Stimulated activated CD8-positive, alpha-beta memory T cell treated with anti-CD3 and anti-CD28 coated beads, Interleukin-15, amount 100 ng/mL, for 1 hour (primary cell): ENCODE results near the gene MAP3K5.
"Not testable (repeated sequence)": the region's sequence is repeated elsewhere in the genome, so short reads cannot be mapped to it uniquely, and the experiment has no call there.

Experiments
- DNase-seq: peaks from one replicate; pipeline ENCODE4 v3.0.0-alpha.2; 2020; ENCODE audit warnings: low read depth

The MAP3K5 gene

DNA sequence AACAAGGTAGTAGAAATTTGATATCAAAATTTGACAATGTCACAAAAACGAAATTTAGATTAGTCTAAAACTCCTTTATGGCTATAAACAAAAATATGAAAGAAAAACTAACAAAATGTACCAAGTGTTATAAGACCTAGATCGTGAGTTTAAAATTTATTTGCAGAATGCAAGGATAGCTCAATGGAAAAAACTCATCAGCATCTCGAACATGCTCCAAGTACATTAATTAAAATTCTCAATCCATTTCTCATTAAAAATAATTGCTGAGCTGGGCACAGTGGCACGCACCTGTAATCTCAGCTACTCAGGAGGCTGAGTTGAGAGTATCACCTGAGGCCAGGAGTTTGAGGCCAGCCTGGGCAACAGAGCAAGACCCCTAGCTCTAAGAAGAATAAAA is 70.8 kb downstream of the MAP3K5 start:
- DNase-seq, result no peak

DNA sequence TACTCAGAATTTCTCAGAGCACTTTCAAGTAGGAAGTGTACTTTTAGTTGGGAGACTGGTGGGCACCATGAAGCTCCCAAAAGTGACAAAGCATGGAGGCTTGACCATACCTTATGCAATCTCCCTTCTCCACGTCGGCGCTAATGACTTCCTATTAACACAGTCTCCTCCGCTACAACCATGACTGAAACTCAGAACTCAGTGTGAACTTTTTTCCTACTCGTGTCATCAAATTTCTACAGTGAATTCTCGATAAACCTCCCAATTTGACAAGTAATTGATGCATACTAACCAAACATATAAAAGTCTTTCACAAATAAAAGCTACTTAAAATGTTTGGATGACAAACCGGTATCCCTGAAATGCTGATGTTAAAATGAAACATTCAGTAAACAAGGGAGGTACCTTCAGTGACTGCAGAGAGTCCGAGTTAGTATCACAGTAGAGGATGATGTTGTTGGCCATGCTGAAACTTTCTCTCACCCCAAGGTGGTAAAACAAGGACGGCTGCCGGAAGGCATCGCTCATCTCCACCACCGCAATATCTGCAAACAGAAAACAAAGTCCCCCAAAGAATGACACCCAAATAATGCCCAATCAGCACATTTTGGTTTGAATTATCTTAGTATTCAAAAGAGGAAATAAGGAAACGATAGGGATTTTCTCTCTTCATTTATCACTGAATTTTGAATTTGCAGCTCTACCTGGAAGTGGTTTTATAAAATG is 72.1 kb downstream of the MAP3K5 start:
- no peak for DNase-seq

DNA sequence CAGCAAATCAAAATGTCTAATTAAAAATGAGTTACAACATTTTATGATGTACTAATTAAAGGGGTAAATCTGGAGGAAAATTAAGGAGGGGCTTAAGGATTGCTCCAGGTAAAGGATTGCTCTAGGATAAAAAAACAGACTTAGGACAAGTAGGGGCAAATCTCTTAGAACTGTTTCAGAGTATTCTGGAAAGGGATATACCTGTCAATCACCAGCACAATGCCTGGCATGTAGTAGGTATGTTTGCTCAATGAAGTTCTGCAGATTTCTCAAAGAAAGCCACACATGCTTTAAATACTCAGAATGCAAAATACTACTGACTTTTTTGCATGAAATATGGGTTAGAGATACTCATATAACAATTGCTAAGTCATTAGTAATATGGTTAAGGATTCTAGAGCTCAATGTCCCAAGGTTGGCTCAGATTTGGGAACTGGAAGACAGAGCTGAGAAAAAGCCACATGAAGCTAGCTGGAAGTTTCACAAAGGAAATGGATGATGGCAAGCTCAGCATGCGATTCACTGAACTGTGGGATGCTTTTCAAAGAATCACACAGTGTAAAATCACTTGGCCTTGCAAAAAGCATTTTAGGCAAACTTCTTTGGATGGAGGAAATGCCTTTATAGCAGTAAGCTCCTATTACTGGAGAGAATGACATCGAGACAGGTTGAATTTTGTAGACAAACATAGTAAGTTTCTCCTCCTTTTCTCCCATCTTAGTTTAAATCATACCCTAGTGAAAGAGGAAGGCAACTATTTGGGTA is 72.8 kb downstream of the MAP3K5 start:
- DNase-seq, result no peak

DNA sequence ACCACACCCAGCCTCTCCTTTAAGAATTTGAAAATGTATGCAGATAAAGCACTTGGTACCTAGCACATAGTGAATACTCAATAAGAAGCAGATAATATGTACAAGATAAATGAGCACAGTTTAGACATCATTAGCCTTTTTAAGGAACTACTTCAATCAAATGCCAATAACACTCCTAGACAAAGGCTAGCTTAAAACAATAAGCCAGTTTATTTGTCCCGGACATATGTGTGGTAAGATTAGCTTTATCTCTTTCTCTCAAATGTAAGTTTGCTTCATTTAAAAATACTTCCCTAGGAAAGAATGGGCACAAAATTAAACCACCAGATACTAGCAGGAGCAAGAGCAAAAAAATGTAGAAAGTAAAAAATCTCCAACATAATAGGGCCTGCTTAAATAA is 73.8 kb downstream of the MAP3K5 start:
- no peak for DNase-seq

DNA sequence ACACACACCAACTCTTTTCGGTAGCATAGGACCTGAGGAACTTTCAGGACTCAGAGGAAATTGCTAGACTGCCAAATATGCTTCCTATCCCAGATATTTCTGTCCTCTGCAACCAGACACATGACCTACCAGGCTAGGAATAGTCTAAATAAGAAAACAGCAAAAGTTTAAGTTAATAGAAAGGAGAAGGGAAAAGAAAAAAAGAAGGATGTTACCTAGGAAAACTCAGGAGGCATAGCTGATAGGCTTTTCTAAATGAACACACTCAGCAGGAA is 74.6 kb downstream of the MAP3K5 start:
- no peak for DNase-seq

DNA sequence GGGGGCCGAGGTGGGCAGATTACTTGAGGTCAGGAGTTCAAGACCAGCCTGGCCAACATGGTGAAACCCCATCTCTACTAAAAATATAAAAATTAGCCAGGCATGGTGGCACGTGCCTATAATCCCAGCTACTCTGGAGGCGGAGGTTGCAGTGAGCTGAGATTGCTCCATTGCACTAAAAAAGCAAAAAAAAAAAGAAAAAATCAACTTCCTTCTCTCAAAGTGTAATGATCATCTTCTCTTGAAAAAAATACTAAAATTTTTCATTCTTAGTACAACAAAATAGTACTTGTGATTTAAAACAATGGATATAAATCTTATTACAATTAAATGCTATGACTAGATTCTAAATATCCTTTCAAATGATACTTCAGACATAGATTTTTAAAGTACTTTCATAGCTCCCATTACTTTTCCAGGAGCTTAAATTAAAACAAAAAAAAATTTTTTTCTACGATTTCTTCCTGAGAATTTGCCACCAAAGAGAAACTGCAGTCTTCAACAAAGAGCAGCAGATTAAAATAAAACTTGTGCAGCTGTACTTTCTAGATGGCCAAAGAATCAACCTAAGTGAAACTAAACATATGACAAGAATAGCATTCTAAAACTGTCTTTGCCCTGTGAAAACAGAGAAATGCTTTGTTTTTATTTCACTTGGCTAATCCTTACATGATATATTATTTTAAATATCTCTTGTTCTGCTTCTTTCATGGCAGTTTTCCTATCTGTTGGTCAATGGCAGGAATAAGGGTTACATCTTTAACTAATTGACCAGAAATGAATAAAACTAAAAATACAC is 75.2 kb downstream of the MAP3K5 start:
- DNase-seq, result no peak

DNA sequence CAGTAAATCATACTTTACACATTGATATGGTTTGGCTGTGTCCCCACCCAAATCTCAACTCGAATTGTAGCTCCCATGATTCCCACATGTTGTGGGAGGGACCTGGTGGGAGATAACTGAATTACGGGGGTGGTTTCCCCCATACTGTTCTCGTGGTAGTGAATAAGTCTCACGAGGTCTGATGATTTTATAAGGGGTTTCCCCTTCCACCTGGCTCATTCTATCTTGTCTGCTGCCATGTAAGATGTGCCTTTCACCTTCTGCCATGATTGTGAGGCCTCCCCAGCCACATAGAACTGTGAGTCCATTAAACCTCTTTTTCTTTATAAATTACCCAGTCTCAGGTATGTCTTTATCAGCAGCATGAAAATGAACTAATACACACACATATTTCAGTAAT is 79.6 kb downstream of the MAP3K5 start:
- DNase-seq, result not testable (repeated sequence)

DNA sequence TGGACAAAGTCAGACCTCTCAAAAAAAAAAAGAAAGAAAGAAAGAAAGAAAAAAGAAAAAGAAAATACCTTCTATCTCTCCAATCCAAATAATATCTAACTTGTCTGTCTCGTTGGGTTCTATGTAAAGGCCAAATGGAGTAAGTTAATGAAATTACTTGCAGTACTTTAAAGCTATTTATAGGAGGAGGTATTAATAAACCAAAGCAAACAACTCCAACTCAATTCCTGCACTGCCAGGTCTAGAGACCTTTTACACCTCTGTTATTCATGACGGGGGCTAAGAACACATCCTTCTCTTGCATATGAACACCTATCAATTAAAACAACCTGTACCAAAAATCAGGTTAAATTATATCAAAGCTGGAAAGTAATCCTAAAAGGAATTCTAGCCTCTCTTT is 80.6 kb downstream of the MAP3K5 start:
- no peak for DNase-seq

DNA sequence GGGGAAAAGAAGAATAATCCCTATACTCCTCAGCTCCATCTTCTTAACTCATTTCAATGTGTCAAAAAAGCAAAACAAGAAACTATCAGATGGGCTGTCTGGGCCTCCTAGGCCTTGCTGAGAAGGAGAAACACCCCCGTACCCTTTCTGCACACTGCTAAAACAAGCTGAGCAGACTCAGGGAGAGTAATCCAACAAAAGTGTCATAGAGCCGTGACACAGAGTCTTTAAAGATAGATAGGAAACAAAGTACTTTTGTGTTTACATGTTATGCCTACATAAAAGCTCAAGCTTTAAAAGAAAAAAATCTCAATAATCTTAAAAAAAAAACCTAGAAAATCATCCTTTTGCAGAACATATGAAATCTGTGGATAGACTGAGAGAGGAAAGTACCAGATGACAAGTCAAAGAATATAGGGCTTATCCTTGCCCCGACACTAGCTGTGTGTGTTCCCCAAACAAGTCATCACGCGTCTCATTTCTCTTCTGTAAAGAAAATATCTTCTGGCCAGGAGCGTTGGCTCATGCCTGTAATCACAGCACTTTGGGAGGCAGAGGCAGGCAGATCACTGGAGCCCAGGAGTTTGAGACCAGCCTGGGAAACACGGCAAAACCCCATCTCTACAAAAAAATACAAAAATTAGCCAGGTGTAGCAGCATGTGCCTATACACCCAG is 81.3 kb downstream of the MAP3K5 start:
- no peak for DNase-seq

DNA sequence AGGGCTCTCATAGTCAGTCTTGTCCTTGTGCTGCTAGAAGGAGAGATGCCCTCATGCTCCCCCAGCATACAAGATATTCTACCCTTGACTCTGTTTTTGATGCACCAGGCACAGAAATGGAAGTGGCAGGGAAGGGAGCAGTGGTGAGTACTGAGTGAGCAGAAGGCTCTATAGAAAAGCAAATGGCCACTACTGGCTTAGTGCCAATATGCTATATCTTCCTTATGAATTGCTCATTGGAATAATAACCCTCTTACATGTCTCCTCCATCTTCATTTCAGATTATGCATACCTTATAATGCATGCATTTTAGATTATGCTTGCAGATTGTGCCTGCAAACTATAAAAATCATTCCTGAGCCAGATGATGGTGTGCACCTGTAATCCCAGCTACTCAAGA is 82.8 kb downstream of the MAP3K5 start:
- DNase-seq, result no peak

DNA sequence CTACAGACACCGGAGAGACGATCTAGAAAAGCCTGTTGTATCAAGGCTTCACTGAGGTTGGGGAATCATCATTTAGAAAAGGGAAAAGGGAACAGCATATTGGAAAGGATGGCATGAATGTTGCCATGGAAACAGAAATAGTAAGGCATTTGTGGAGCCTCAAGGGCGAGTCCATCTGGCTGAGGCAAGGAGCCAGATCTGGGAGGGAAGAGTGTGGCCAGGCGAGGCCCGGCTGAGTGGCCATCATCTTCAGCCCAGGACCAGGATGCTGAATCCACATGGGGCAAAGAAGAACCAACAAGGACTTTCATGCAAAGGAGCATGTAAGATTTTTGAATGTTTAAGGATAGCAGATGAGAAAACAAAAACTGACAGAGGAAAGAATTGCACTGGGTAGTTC is 85.8 kb downstream of the MAP3K5 start:
- DNase-seq, result no peak

DNA sequence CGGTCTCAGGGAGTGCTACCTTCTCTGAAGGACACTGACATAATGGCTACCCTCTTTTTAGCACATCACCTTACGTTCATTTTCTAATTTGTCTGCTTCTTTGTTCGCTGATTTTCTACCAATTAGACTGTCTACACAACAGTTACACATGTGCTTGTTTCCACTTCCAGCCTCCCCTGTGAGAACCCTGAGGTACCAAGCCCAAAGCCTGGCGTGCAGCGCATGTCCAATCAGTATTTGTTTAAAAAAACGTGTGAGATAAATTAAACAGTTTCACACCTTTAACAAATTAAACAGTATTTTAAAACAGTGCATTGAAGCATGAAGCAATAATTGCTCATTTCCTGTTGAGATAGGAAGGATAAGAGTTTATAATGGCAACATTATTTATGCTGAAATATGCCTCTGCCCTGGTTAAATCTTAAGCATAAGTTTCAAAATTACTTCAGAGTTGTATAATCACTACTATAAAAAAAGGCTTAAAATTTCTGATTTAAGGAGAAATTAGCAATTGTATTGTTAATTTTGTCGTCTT is 88.9 kb downstream of the MAP3K5 start:
- DNase-seq, result no peak

DNA sequence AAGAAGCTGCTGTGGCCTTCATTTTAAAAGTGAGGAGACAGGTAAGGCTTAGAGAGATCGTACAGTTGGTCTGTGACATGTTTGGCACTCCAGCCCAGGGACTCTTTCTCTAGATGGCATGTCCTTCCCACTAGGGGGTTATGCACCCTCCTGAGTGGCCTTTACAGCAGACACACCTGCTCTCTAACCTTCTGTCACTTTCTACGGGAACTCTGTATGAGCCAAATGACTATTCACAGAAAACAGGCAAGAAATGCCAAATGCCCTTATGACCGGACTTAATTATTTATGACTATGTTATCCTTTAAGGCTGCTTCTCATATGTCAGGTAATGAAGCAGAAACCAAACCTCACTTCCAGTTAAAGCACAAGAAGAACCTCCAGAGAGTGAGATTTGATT is 91.2 kb downstream of the MAP3K5 start:
- DNase-seq, result no peak

DNA sequence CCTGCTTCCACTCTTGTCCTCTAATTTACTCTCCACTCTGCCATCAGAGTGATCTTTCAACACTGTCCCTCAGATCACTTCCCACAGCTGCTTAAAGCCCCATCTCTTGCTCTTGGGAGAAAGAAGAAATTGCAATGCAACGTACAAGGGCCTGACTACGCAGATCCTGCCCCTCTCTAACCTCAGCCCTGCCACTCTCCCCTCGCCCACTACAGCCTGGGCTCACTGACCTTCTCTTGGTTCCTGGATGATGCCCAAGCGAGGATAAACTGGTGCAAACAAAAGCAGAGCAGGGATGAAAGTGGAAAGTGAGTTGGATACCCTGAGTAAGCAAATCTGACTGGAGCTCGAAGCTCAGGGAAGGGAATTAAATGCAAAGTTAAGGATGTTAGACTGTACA is 92.9 kb downstream of the MAP3K5 start:
- no peak for DNase-seq

DNA sequence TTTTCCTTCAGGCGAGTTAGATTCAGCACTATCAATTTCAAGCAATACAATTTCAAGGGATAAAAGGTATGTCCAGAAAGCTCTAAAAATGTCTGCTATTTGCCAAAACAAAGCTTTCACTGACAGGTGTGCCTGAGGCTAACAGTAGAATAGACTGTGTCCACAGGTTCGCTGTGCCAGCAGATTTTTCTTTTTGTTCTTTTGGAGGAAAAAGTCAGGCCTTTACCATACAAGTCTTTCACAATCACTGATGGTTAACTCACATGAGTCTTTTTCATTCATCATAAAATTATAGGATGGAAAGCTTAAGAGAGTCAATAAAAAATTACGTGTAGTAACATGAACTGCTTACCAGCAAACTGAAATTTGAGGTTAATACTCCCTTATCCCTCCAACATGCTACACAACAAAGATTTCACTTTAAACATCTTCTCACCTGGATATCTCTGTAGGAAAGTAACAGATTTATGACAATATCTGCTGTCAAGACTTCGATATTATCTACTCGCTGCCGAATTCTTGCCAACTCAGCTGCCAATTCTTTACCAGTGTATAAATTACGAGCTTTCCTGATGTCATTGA is 95.4 kb downstream of the MAP3K5 start:
- no peak for DNase-seq

DNA sequence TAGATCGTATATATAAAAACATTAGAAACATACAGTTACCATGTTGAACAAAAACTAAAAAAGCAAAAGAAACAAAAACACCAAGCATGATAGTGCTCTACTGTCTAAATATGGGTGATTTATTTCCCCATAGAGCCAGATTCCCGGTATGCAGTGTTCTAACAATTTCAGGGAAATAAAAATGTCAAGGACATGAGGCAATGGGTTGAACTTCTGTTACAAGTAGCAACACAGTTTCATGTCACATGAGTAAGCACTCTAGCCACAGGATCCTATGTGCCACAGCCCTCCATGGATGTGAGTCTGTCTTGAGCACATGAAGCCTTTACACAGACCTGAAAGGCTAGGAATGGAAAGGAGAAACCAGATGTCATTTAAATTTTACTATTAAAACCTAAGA is 96.0 kb downstream of the MAP3K5 start:
- no peak for DNase-seq

DNA sequence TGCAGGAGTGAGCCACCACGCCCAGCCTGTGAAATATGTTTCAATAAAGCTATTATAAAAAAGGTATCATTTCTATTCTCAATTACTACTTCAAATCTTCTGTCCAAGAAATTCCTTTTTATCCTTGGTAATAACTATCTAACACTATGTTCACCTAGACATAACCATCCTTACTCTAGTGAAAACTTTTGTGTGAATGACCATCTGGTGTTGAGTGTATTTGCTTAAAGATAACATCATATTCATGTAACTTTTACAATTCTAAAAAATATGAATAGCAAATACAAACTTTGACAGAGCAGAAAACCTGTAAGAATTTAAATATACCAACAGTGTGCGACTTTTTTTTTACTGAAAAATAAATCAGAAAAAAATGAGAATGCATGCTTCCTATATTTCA is 96.9 kb downstream of the MAP3K5 start:
- no peak for DNase-seq

DNA sequence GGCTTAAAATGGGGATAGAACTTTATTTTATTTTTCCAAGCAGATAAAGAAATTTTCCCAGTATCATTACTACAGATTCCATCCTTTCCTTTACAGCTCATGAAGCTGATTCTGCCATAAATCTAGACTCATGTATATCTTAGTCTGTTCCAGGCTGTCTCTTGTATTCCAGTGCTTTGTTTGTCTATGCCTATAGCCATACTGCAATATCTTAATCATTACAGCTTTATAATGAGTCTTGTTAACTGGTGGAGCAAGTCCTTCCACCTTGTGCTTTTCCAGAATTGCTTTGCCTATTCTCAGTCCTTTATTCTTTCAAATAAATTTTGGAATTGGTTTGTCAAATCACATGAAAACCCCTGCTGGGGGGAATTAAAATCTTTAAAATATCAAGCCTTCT is 99.2 kb downstream of the MAP3K5 start:
- no peak for DNase-seq

DNA sequence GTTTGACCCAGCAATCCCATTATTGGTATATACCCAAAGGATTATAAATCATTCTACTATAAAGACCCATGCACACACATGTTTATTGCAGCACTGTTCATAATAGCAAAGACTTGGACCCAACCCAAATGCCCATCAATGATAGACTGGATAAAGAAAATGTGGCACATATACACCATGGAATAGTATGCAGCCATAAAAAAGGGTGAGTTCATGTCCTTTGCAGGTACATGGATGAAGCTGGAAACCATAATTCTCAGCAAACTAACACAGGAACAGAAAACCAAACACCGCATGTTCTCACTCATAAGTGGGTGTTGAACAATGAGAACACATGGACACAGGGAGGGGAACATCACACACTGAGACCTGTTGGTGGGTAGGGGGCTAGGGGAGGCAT is 104.4 kb downstream of the MAP3K5 start:
- not testable (repeated sequence) for DNase-seq

DNA sequence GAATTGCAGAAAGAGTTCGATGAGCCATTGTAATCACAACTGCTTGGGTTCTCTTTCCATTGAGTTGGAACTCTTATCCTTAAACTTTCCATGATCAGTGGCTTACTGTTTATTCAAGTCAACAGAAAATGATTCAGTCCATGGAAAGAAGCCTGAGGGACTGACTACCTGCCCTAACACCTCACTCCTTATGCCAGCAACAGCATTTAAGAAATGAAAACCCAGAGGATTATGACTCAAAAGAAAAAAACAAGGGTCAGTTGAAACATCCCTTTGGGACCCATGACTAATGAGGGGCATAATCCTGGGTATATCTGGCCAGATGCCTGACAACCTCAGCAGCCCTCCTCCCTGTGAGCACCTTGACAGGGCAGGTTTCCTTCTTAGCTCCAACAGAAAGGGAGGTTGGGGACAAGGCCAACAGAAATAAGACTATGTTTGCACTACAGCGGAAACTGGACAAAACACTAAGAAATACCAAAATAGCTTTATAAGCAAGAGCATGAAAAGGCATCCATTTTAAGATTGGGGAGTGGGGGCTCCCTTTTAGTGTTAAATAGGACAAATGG is 106.7 kb downstream of the MAP3K5 start:
- no peak for DNase-seq

DNA sequence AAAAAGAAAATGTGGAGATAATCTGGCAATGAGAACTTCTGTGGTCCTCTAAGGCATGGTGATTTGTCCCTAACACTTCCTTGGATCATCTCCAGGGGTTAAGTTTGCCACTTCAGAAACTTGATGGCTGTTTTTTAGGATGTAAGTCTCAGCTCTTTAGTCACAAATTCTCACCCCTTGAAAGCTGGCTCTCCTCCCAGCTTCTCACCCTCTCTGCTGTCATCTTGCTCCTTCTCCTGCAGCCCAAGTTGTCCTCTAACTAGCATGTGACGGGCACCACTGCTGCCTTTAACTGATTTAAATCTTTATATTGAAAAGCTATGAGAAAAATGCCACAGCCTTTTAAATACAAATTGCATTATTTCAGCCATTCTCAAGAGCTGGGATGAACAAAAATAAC is 107.8 kb downstream of the MAP3K5 start:
- DNase-seq, result no peak
